Motor neuron (in vitro differentiated cells): ENCODE data around the gene TMEM179. TPM values are rescaled to one million over a fixed set of nuclear protein-coding genes. Genes with fewer than 3 reads are reported as not detected.
"Not testable (repeated sequence)": the region's sequence is repeated elsewhere in the genome, so short reads cannot be mapped to it uniquely, and the experiment has no call there.

Source experiments
- ATAC-seq, 8 experiments: fragments of 200-7000 bp; cut with Tn5 transposase; replicated peaks in 6 of 8; 2 replicates each; pipeline ENCODE4 v1.8.0; 2021; ENCODE audit warnings: mild to moderate bottlenecking in 8 of 8, moderate library complexity in 8 of 8
- H3K27ac ChIP-seq, 2 donors: fragments of 250-450 bp; sonication (Bioruptor Pico); 2 replicates each; pipeline ENCODE4 v1.9.0; 2021; ENCODE audit warnings: antibody characterized with exemption in 2 of 2, mild to moderate bottlenecking in 2 of 2, moderate library complexity in 1 of 2
- H3K4me1 ChIP-seq, 2 donors: fragments of 250-450 bp; sonication (Bioruptor Pico); replicated peaks in 1 of 2; 2 replicates each; pipeline ENCODE4 v1.6.1; 2021; ENCODE audit warnings: antibody characterized with exemption in 2 of 2, mild to moderate bottlenecking in 2 of 2, moderate library complexity in 1 of 2
- H3K4me3 ChIP-seq, 5 donors: fragments of 250-450 bp; sonication (Bioruptor Pico); 2 replicates each; pipeline ENCODE4 v1.9.0; 2021; ENCODE audit warnings: antibody characterized with exemption in 5 of 5, mild to moderate bottlenecking in 5 of 5, moderate library complexity in 4 of 5
- WGBS, 10 experiments: fragments of 450-650 bp; shearing (Covaris generic); methylation state at CpG; one replicate each; pipeline ENCODE4 v1.0.0; 2022; 5-methylcytosine and 5-hydroxymethylcytosine counted together
- in situ Hi-C, 9 experiments: fragments of 400-800 bp; cut with MboI; loops; one replicate each; pipeline ENCODE4 v1.15.0; 2021; ENCODE audit warnings: low sequenced_read_pairs in 9 of 9, low pct_unique_long_range_greater_than_20kb in 2 of 9; ENCODE audit not compliant: unreplicated experiment in 9 of 9
- total RNA-seq, 8 experiments: library from RNA; unstranded; fragments of 300-600 nt; gene quantifications; 2 replicates each; pipeline versions ENCODE4 v1.2.3 to v1.2.4, GENCODE V29; 2022

The TMEM179 gene
- total RNA-seq, 8 experiments from 2014 or later: 0.40 to 18.8 (median 12.8) TPM

GRCh38 chr14:104587641-104588040, 16.9 kb downstream of the TMEM179 start:
- H3K27ac ChIP-seq: no peak overlapping the region
- no peak overlapping the region for H3K4me3 ChIP-seq
- H3K4me1 ChIP-seq: peaks cover 26 to 37% of the 10 kb centered on the region in 2 donors
- in situ Hi-C loops: no loop called here
- peak in 6 of 8 experiments; percentile 27 to 65 (median 53) for ATAC-seq
- 80% methylated on average over 1 of the region's 19 CpGs; no CpG with 5 or more reads in 9 of the 10 experiments for WGBS, 10 experiments

- WGBS, 10 experiments: 90 to 100% methylated on average over 2 to 4 of the region's 19 CpGs; no CpG with 5 or more reads in 8 of the 10 experiments
- no peak overlapping the region for H3K27ac ChIP-seq
- peak in 1 of 8 experiments; percentile 4 for ATAC-seq
- H3K4me1 ChIP-seq: peaks cover 30 to 43% of the 10 kb centered on the region in 2 donors
- no peak overlapping the region for H3K4me3 ChIP-seq
- in situ Hi-C loops: no loop called here
Observed at GRCh38 chr14:104586832-104587620, 17.5 kb downstream of the TMEM179 start.

GRCh38 chr14:104585966-104586697, 18.4 kb downstream of the TMEM179 start:
- Histone ChIP-seq H3K27ac (no peak overlapping the region), H3K4me3 (no peak overlapping the region), H3K4me1 (peaks cover 30 to 46% of the 10 kb centered on the region in 2 donors)
- WGBS, 10 experiments: 20 to 93% (median 79%) methylated on average over 1 to 15 of the region's 24 CpGs
- ATAC-seq: peak in 2 of 8 experiments; percentile 18 to 19
- in situ Hi-C loops: no loop called here

GRCh38 chr14:104584557-104584956, 20.0 kb downstream of the TMEM179 start:
- in situ Hi-C loops: no loop called here
- Histone ChIP-seq H3K4me3 (no peak overlapping the region), H3K4me1 (peaks cover 30 to 46% of the 10 kb centered on the region in 2 donors), H3K27ac (no peak overlapping the region)
- WGBS, 10 experiments: 33 to 100% methylated on average over 1 to 3 of the region's 10 CpGs; no CpG with 5 or more reads in 8 of the 10 experiments
- no peak for ATAC-seq

- peaks cover 30 to 47% of the 10 kb centered on the region in 2 donors for H3K4me1 ChIP-seq
- H3K27ac ChIP-seq: no peak overlapping the region
- H3K4me3 ChIP-seq: no peak overlapping the region
- ATAC-seq: no peak
- WGBS, 10 experiments: 20 to 100% (median 80%) methylated on average over 1 to 9 of the region's 27 CpGs; no CpG with 5 or more reads in 1 of the 10 experiments
- in situ Hi-C loops: no loop called here
Observed at GRCh38 chr14:104583424-104584306, 20.9 kb downstream of the TMEM179 start.

GRCh38 chr14:104582662-104583061, 21.9 kb downstream of the TMEM179 start:
- Histone ChIP-seq H3K4me1 (peaks cover 33 to 54% of the 10 kb centered on the region in 2 donors), H3K27ac (no peak overlapping the region), H3K4me3 (no peak overlapping the region)
- in situ Hi-C loops: no loop called here
- WGBS, 10 experiments: no CpG with 5 or more reads among the region's 12 CpGs
- peak in 4 of 8 experiments; percentile 7 to 62 (median 40) for ATAC-seq

- Histone ChIP-seq H3K27ac (no peak overlapping the region), H3K4me1 (peaks cover 33 to 55% of the 10 kb centered on the region in 2 donors), H3K4me3 (no peak overlapping the region)
- in situ Hi-C loops: no loop called here
- no CpG with 5 or more reads among the region's 20 CpGs for WGBS, 10 experiments
- peak in 1 of 8 experiments; percentile 11 for ATAC-seq
Observed at GRCh38 chr14:104582005-104582404, 22.6 kb downstream of the TMEM179 start.

- no peak for ATAC-seq
- H3K27ac ChIP-seq: no peak overlapping the region
- in situ Hi-C loops: no loop called here
- WGBS, 10 experiments: 60 to 100% methylated on average over 2 to 3 of the region's 9 CpGs; no CpG with 5 or more reads in 8 of the 10 experiments
- peaks cover 37 to 57% of the 10 kb centered on the region in 2 donors for H3K4me1 ChIP-seq
- H3K4me3 ChIP-seq: no peak overlapping the region
Observed at GRCh38 chr14:104581521-104581920, 23.1 kb downstream of the TMEM179 start.

- peak in 1 of 8 experiments; percentile 33 for ATAC-seq
- in situ Hi-C loops: no loop called here
- H3K4me1 ChIP-seq: peaks cover 39 to 58% of the 10 kb centered on the region in 2 donors
- H3K4me3 ChIP-seq: no peak overlapping the region
- H3K27ac ChIP-seq: no peak overlapping the region
- 75 to 80% methylated on average over 1 to 4 of the region's 9 CpGs; no CpG with 5 or more reads in 8 of the 10 experiments for WGBS, 10 experiments
Observed at GRCh38 chr14:104580961-104581360, 23.6 kb downstream of the TMEM179 start.

- peaks cover 48 to 66% of the 10 kb centered on the region in 2 donors for H3K4me1 ChIP-seq
- H3K27ac ChIP-seq, in situ Hi-C loops, ATAC-seq, H3K4me3 ChIP-seq: not testable (repeated sequence)
- WGBS, 10 experiments: 71 to 100% (median 87%) methylated on average over 1 to 4 of the region's 6 CpGs; no CpG with 5 or more reads in 7 of the 10 experiments
Observed at GRCh38 chr14:104579939-104580338, 24.6 kb downstream of the TMEM179 start.

- Histone ChIP-seq H3K4me3 (no peak within 1 kb of the TSS), H3K4me1 (peaks cover 50 to 66% of the 10 kb centered on the region in 2 donors), H3K27ac (no peak within 1 kb of the TSS)
- no peak for ATAC-seq
- in situ Hi-C loops: no loop called here
- 80 to 82% methylated on average over 4 to 6 of the region's 17 CpGs; no CpG with 5 or more reads in 8 of the 10 experiments for WGBS, 10 experiments
Observed at GRCh38 chr14:104579507-104579906, 25.1 kb downstream of the TMEM179 start, which contains the start of gene C14orf180. TSS of gene C14orf180 (plus strand) at chr14:104579764. CDS start at chr14:104586431, 6,667 bp downstream.

GRCh38 chr14:104578321-104578720, 26.3 kb downstream of the TMEM179 start:
- H3K4me3 ChIP-seq: no peak overlapping the region
- ATAC-seq: peak in 1 of 8 experiments; percentile 0

More at GRCh38 chr14:104578321-104578720, 26.3 kb downstream of the TMEM179 start:
- in situ Hi-C loops: no loop called here
- Histone ChIP-seq H3K4me1 (peaks cover 53 to 63% of the 10 kb centered on the region in 2 donors), H3K27ac (peak overlapping the region in 1 of 2 donors; percentile 40)
- 0 to 10% methylated on average over 1 to 2 of the region's 11 CpGs; no CpG with 5 or more reads in 8 of the 10 experiments for WGBS, 10 experiments
